DOHH2 (cell line): ENCODE measurements around the gene BLVRB.

ENCODE experiments used
- H3F3A ChIP-seq: fragments of 200-600 bp; sonication (generic), shearing (Covaris generic); 2 replicates; pipeline ENCODE4 v1.6.0; 2016; ENCODE audit warnings: antibody characterized with exemption, mild to moderate bottlenecking; ENCODE audit not compliant: control insufficient read depth, insufficient read depth
- H3K27ac ChIP-seq: fragments of 200-600 bp; sonication (generic); 2 replicates; pipeline ENCODE4 v1.5.1; 2014; ENCODE audit warnings: low read depth, mild to moderate bottlenecking, low read length, moderate library complexity
- H3K27me3 ChIP-seq: fragments of 200-600 bp; sonication (generic); 2 replicates; pipeline ENCODE4 v1.6.1; 2014; ENCODE audit warnings: mild to moderate bottlenecking, low read length, mixed read lengths; ENCODE audit not compliant: control insufficient read depth
- H3K36me3 ChIP-seq: fragments of 200-600 bp; sonication (generic); 2 replicates; pipeline ENCODE4 v1.6.1; 2014; ENCODE audit warnings: mild to moderate bottlenecking, low read length, moderate library complexity, mixed read lengths; ENCODE audit not compliant: control insufficient read depth
- H3K4me1 ChIP-seq: fragments of 200-600 bp; sonication (generic); 2 replicates; pipeline ENCODE4 v1.6.1; 2014; ENCODE audit warnings: mild to moderate bottlenecking, low read length, mixed read lengths; ENCODE audit not compliant: control insufficient read depth
- H3K4me2 ChIP-seq: fragments of 200-600 bp; sonication (generic); 2 replicates; pipeline ENCODE4 v1.6.0; 2014; ENCODE audit warnings: mild to moderate bottlenecking, low read length, moderate library complexity
- H3K4me3 ChIP-seq: fragments of 200-600 bp; sonication (generic); 2 replicates; pipeline ENCODE4 v1.5.1; 2014; ENCODE audit warnings: mild to moderate bottlenecking, low read length, mixed read lengths
- H3K79me2 ChIP-seq: fragments of 200-600 bp; sonication (generic); 2 replicates; pipeline ENCODE4 v1.6.1; 2014; ENCODE audit warnings: mild to moderate bottlenecking, low read length, mixed read lengths; ENCODE audit not compliant: control insufficient read depth
- H3K9me2 ChIP-seq: fragments of 200-600 bp; sonication (generic); replicated peaks from 2 replicates; pipeline ENCODE4 v1.6.1; 2014; ENCODE audit warnings: mild to moderate bottlenecking, low read length, mixed read lengths; ENCODE audit not compliant: control insufficient read depth
- H3K9me3 ChIP-seq: fragments of 200-600 bp; sonication (generic); 2 replicates; pipeline ENCODE4 v1.6.1; 2014; ENCODE audit warnings: antibody characterized with exemption, low read length, mixed read lengths; ENCODE audit not compliant: control insufficient read depth, insufficient read depth
- H4K20me1 ChIP-seq: fragments of 200-600 bp; sonication (generic); 2 replicates; pipeline ENCODE4 v1.6.0; 2014; ENCODE audit warnings: low read depth, mild to moderate bottlenecking, antibody characterized with exemption, low read length, moderate library complexity; ENCODE audit not compliant: control insufficient read depth, insufficient read depth
- CTCF ChIP-seq: fragments of 200-600 bp; sonication (generic); IDR thresholded peaks from one replicate; pipeline ENCODE4 v1.5.1; 2014; ENCODE audit warnings: antibody characterized with exemption, mild to moderate bottlenecking, low read depth, low read length; ENCODE audit not compliant: poor library complexity, severe bottlenecking
- EZH2phosphoT487 ChIP-seq: fragments of 200-600 bp; sonication (generic); IDR thresholded peaks from 2 replicates; pipeline ENCODE4 v1.6.1; 2017; ENCODE audit warnings: borderline replicate concordance, mild to moderate bottlenecking, antibody characterized with exemption, low read length, moderate library complexity, mixed read lengths

Gene BLVRB

GRCh38 chr19:40412866-40413265 lies 52.7 kb downstream of the BLVRB start:
- H3K36me3 ChIP-seq = no peaks in the 10 kb centered on the region

GRCh38 chr19:40411958-40412499 lies 53.5 kb downstream of the BLVRB start:
- Histone ChIP-seq H3K4me1 (peaks cover 69% of the 10 kb centered on the region), H3K27ac (peak overlapping the region; percentile 77)
- TF ChIP-seq EZH2phosphoT487 = no peak
- no peak for TF ChIP-seq CTCF

More at GRCh38 chr19:40412866-40413265, 52.7 kb downstream of the BLVRB start:
- Histone ChIP-seq H3K4me1 (peaks cover 75% of the 10 kb centered on the region), H3K27me3 (no peaks in the 10 kb centered on the region), H4K20me1 (no peaks in the 10 kb centered on the region), H3K4me2 (no peak overlapping the region), H3K9me2 (no peaks in the 10 kb centered on the region), H3K9me3 (no peaks in the 10 kb centered on the region), H3F3A (peaks cover 11% of the 10 kb centered on the region), H3K79me2 (no peaks in the 10 kb centered on the region), H3K4me3 (no peak overlapping the region), H3K27ac (no peak overlapping the region)
- TF ChIP-seq CTCF = no peak
- no peak for TF ChIP-seq EZH2phosphoT487

GRCh38 chr19:40411125-40411842 lies 54.3 kb downstream of the BLVRB start:
- H3K9me3 ChIP-seq = no peaks in the 10 kb centered on the region
- peak overlapping the region; percentile 77 for H3K27ac ChIP-seq
- H3K4me3 ChIP-seq = peak overlapping the region; percentile 33
- no peaks in the 10 kb centered on the region for H4K20me1 ChIP-seq
- H3K36me3 ChIP-seq = no peaks in the 10 kb centered on the region
- H3K27me3 ChIP-seq = no peaks in the 10 kb centered on the region
- H3K79me2 ChIP-seq = no peaks in the 10 kb centered on the region
- H3K4me1 ChIP-seq = peaks cover 62% of the 10 kb centered on the region
- H3F3A ChIP-seq = peaks cover 10% of the 10 kb centered on the region
- TF ChIP-seq CTCF (no peak), EZH2phosphoT487 (no peak)
- H3K9me2 ChIP-seq = no peaks in the 10 kb centered on the region
- H3K4me2 ChIP-seq = peak overlapping the region; percentile 66

More at GRCh38 chr19:40411958-40412499, 53.5 kb downstream of the BLVRB start:
- Histone ChIP-seq H3F3A (peaks cover 10% of the 10 kb centered on the region), H3K4me3 (no peak overlapping the region), H3K4me2 (peak overlapping the region; percentile 66), H3K9me2 (no peaks in the 10 kb centered on the region), H3K9me3 (no peaks in the 10 kb centered on the region), H3K36me3 (no peaks in the 10 kb centered on the region), H4K20me1 (no peaks in the 10 kb centered on the region), H3K27me3 (no peaks in the 10 kb centered on the region), H3K79me2 (no peaks in the 10 kb centered on the region)
